K562 (cell line): ENCODE data around the gene TRIM23. TPM values are rescaled to one million over a fixed set of nuclear protein-coding genes. Genes with fewer than 3 reads are reported as not detected.

Source experiments
- ARID1B ChIP-seq: fragments of 450-650 bp; IDR thresholded peaks from 2 replicates; pipeline ENCODE4 v1.6.1; 2016; ENCODE audit warnings: antibody characterized with exemption, mild to moderate bottlenecking, inconsistent platforms
- BRCA1 ChIP-seq, 2 experiments: fragments of 450-650 bp in 1 of 2; sonication (generic) in 1 of 2; formaldehyde crosslinking in 1 of 2; IDR thresholded peaks; 2 replicates each; pipeline versions ENCODE4 v1.5.0 to v1.6.1; 2017 to 2020; ENCODE audit warnings: mild to moderate bottlenecking in 1 of 2, missing genetic modification reagents in 1 of 2
- COPS2 ChIP-seq: fragments of 450-650 bp; conservative IDR thresholded peaks from 2 replicates; pipeline ENCODE4 v1.6.1; 2016; ENCODE audit warnings: mild to moderate bottlenecking, moderate library complexity
- FOXA3 ChIP-seq, 2 experiments: fragments of 450-650 bp in 1 of 2; sonication (generic) in 1 of 2; formaldehyde crosslinking; IDR thresholded peaks in 1 of 2; conservative IDR thresholded peaks in 1 of 2; 2 replicates each; pipeline versions ENCODE4 v1.4.0 to v1.8.0; 2020 to 2022; ENCODE audit warnings: mild to moderate bottlenecking in 2 of 2, missing genetic modification reagents in 1 of 2
- FOXK1 ChIP-seq: sonication (generic); formaldehyde crosslinking; IDR thresholded peaks from 2 replicates; pipeline ENCODE4 v1.8.0; 2022; ENCODE audit warnings: missing genetic modification reagents, mild to moderate bottlenecking, borderline replicate concordance
- GATAD2A ChIP-seq: fragments of 450-650 bp; IDR thresholded peaks from 2 replicates; pipeline ENCODE4 v1.6.1; 2017
- HDAC6 ChIP-seq: IDR thresholded peaks from 2 replicates; pipeline ENCODE4 v1.6.1; 2012; ENCODE audit warnings: low read depth, mild to moderate bottlenecking, control low read depth, inconsistent platforms, low read length, moderate library complexity
- HNRNPK ChIP-seq: fragments of 200-400 bp; formaldehyde crosslinking; IDR thresholded peaks from one replicate; pipeline ENCODE4 v1.6.1; 2018; ENCODE audit warnings: mild to moderate bottlenecking, low read depth, low read length; ENCODE audit not compliant: poor library complexity, severe bottlenecking
- IRF2 ChIP-seq: sonication (generic); formaldehyde crosslinking; IDR thresholded peaks from 2 replicates; pipeline ENCODE4 v1.8.1; 2022; ENCODE audit warnings: mild to moderate bottlenecking, missing genetic modification reagents
- KLF16 ChIP-seq: IDR thresholded peaks from 2 replicates; pipeline ENCODE4 v1.6.1; 2016; ENCODE audit warnings: antibody characterized with exemption
- MAFK ChIP-seq: IDR thresholded peaks from 2 replicates; pipeline ENCODE4 v1.6.1; 2011; ENCODE audit warnings: low read length, improper control_type of control experiment
- MAX ChIP-seq: sonication (generic); formaldehyde crosslinking; IDR thresholded peaks from 2 replicates; pipeline ENCODE4 v1.9.0; 2022; ENCODE audit warnings: mild to moderate bottlenecking, missing genetic modification reagents
- NONO ChIP-seq, 2 experiments: fragments of 200-400 bp in 1 of 2; fragments of 450-650 bp in 1 of 2; formaldehyde crosslinking in 1 of 2; IDR thresholded peaks; 2 replicates each; pipeline ENCODE4 v1.6.1; 2017; ENCODE audit warnings: low read depth in 2 of 2, mild to moderate bottlenecking in 2 of 2, moderate library complexity in 2 of 2, low read length in 1 of 2
- SETDB1 ChIP-seq: IDR thresholded peaks from one replicate; pipeline ENCODE4 v1.6.1; 2012; ENCODE audit warnings: low read length, control low read depth, inconsistent platforms
- SNRNP70 ChIP-seq: fragments of 200-400 bp; formaldehyde crosslinking; optimal IDR thresholded peaks from 2 replicates; pipeline ENCODE3; 2017; ENCODE audit warnings: low read depth, low read length
- TEAD2 ChIP-seq: fragments of 450-650 bp; IDR thresholded peaks from 2 replicates; pipeline ENCODE4 v1.6.1; 2016; ENCODE audit warnings: missing genetic modification characterization, control low read depth, missing compliant biosample characterization
- ZEB2 ChIP-seq: fragments of 450-650 bp; IDR thresholded peaks from 2 replicates; pipeline ENCODE4 v1.6.1; 2016
- ZFX ChIP-seq: sonication (generic); formaldehyde crosslinking; IDR thresholded peaks from 2 replicates; pipeline ENCODE4 v1.8.0; 2022; ENCODE audit warnings: mild to moderate bottlenecking, missing genetic modification reagents, moderate library complexity
- ZKSCAN8 ChIP-seq: fragments of 200-800 bp; sonication (Bioruptor generic); IDR thresholded peaks from 2 replicates; pipeline ENCODE4 v1.6.1; 2016; ENCODE audit warnings: missing genetic modification characterization, missing compliant biosample characterization
- ZNF165 ChIP-seq: fragments of 250-450 bp; sonication (Bioruptor Pico); IDR thresholded peaks from 2 replicates; pipeline ENCODE4 v1.4.0; 2020; ENCODE audit warnings: borderline replicate concordance
- ZNF224 ChIP-seq: sonication (generic); formaldehyde crosslinking; IDR thresholded peaks from 2 replicates; pipeline ENCODE4 v1.8.0; 2022; ENCODE audit warnings: mild to moderate bottlenecking, missing genetic modification reagents
- ZNF24 ChIP-seq: fragments of 450-650 bp; IDR thresholded peaks from 2 replicates; pipeline ENCODE4 v1.6.1; 2016
- ZNF830 ChIP-seq: fragments of 250-450 bp; sonication (Bioruptor Pico); IDR thresholded peaks from 2 replicates; pipeline ENCODE4 v1.5.0; 2021; ENCODE audit warnings: mild to moderate bottlenecking
- polyA plus RNA-seq, 8 experiments: library from polyadenylated mRNA; depleted of rRNA in 4 of 8; stranded (reverse) in 5 of 8; unstranded in 3 of 8; fragments of >200 nt; fragmentation: Nextera tagmentation in 2 of 8; fragmentation: Illumina TruSeq in 1 of 8; extraction: Ambion mirVana in 2 of 8; extraction: Trizol in 1 of 8; gene quantifications; 2 replicates each; pipeline versions ENCODE4 v1.2.1 to v1.2.3, GENCODE V29; 2011 to 2014; ENCODE audit warnings: inconsistent platforms in 1 of 8, missing spikeins in 1 of 8
- total RNA-seq, 7 experiments: library from RNA; depleted of rRNA in 6 of 7; stranded (reverse); fragments of >200 nt in 6 of 7; fragmentation: Illumina TruSeq in 2 of 7; extraction: Trizol in 2 of 7; gene quantifications; 2 replicates each; pipeline versions ENCODE4 v1.2.1 to v1.2.3, GENCODE V29; 2011 to 2021; ENCODE audit warnings: low replicate concordance in 1 of 7
- TF ChIP-seq, protein P1 (sequence below): fragments of 450-650 bp; IDR thresholded peaks from 2 replicates; pipeline ENCODE4 v1.6.1; 2016; ENCODE audit warnings: missing biosample characterization, missing genetic modification characterization
- TF ChIP-seq, protein P2 (sequence below): fragments of 450-650 bp; IDR thresholded peaks from 2 replicates; pipeline ENCODE4 v1.6.1; 2018; ENCODE audit warnings: mild to moderate bottlenecking, low read depth; ENCODE audit not compliant: partially characterized antibody
- TF ChIP-seq, protein P3 (sequence below): fragments of 450-650 bp; formaldehyde crosslinking; IDR thresholded peaks from 2 replicates; pipeline ENCODE4 v1.4.0; 2020; ENCODE audit warnings: mild to moderate bottlenecking

The TRIM23 gene
- total and polyA plus RNA-seq, 9 of the 15 experiments (the other 6 are each of a cell fraction or from before 2014, with no cell fraction given) = 2.4 to 8.5 (median 4.9) TPM

- TF ChIP-seq ZNF224 (CRISPR knock-in tag) (no peak), BRCA1 (IDR thresholded peaks at IDR 0.05) (no peak), BRCA1 (CRISPR knock-in tag; IDR thresholded peaks at IDR 0.05) (no peak), ZEB2 (no peak), SETDB1 (no peak), ZNF24 (no peak), ARID1B (no peak), FOXK1 (CRISPR knock-in tag) (no peak), ZKSCAN8 (CRISPR knock-in tag) (peak; percentile 67; the same call in 1 of the 2 replicates), HDAC6 (no peak), COPS2 (no peak), SNRNP70 (no peak), HNRNPK (no peak), MAX (CRISPR knock-in tag) (no peak), IRF2 (CRISPR knock-in tag) (no peak), TEAD2 (tag) (no peak), MAFK (no peak), ZNF165 (no peak), ZNF830 (CRISPR knock-in tag) (no peak), KLF16 (0 out of 2 replicates have a peak, but pooled peaks have one; percentile 44), FOXA3 (CRISPR knock-in tag; conservative IDR thresholded peaks at IDR 0.05 in 1 of 2, IDR thresholded peaks at IDR 0.05 in 1 of 2) (no peak), ZFX (peak; percentile 84), NONO (IDR thresholded peaks at IDR 0.05; ENCODE audit: low read depth in 2 of 2, low read length in 1 of 2) (no peak), GATAD2A (0 out of 2 replicates have a peak, but pooled peaks have one; percentile 55)
- TF ChIP-seq, protein P1, sequence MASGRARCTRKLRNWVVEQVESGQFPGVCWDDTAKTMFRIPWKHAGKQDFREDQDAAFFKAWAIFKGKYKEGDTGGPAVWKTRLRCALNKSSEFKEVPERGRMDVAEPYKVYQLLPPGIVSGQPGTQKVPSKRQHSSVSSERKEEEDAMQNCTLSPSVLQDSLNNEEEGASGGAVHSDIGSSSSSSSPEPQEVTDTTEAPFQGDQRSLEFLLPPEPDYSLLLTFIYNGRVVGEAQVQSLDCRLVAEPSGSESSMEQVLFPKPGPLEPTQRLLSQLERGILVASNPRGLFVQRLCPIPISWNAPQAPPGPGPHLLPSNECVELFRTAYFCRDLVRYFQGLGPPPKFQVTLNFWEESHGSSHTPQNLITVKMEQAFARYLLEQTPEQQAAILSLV (tag) = no peak
- TF ChIP-seq, protein P2, sequence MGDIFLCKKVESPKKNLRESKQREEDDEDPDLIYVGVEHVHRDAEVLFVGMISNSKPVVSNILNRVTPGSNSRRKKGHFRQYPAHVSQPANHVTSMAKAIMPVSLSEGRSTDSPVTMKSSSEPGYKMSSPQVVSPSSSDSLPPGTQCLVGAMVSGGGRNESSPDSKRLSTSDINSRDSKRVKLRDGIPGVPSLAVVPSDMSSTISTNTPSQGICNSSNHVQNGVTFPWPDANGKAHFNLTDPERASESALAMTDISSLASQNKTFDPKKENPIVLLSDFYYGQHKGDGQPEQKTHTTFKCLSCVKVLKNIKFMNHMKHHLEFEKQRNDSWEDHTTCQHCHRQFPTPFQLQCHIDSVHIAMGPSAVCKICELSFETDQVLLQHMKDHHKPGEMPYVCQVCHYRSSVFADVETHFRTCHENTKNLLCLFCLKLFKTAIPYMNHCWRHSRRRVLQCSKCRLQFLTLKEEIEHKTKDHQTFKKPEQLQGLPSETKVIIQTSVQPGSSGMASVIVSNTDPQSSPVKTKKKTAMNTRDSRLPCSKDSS = no peak
- TF ChIP-seq, protein P3, sequence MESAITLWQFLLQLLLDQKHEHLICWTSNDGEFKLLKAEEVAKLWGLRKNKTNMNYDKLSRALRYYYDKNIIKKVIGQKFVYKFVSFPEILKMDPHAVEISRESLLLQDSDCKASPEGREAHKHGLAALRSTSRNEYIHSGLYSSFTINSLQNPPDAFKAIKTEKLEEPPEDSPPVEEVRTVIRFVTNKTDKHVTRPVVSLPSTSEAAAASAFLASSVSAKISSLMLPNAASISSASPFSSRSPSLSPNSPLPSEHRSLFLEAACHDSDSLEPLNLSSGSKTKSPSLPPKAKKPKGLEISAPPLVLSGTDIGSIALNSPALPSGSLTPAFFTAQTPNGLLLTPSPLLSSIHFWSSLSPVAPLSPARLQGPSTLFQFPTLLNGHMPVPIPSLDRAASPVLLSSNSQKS (CRISPR knock-in tag) = no peak
These were observed 730 bp upstream of the TRIM23 start, which contains the start of the genes SHLD3 and TRAPPC13 (continued) for GRCh38 chr5:65624571-65625555.
